ENCODE results near the gene VPS35L.
"Not testable (repeated sequence)": the region's sequence is repeated elsewhere in the genome, so short reads cannot be mapped to it uniquely, and the experiment has no call there.

The VPS35L gene

DNA sequence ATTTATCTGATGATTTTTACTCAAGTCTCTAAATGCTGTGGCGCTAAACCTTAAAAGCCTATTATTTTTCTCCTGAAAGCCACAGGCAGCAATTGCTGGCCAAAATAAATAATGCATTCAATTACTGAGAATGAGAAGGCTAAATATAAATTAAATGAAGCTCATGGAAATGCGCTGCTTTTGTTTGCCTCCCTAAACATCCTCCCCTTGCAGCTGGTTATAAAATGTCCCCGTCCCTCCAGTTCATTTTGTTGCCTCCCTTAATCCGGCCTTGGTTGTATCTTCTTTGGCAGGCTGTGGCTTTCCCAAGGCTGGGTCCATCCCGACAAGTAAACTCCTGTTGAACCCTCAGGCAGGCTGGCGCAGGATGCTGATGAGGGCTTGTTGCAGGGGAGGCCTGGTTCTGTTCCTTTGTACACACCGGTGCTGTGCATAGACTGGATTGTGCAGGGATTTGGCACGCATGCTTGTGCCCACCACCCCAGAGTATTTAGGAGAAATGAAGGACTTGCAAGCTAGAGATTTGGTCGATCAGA, 99.8 kb downstream of the VPS35L start:
- no peak for DNase-seq

DNA sequence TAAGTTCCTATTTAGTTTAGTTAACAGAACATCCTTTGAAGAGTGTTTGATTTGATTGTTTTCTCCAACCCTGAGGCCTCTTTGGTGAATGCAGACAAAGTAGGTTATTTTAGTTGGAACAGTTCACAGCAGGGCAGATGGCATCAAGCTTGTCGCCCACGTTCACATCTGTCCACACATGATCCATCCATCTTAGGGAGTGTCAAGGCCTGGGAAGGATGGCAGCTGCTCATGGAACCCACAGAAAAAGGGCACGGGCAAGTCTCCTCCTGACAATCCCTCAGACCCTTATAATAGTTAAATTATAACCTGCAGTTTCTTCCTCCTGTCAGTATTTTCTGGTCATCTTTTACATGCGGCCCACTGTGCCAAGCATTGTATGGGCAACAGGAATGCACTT, 102.3 kb downstream of the VPS35L start:
- no peak for DNase-seq

- no peak for DNase-seq
Observed at GRCh38 chr16:19659554-19659953, 104.1 kb downstream of the VPS35L start.

DNA sequence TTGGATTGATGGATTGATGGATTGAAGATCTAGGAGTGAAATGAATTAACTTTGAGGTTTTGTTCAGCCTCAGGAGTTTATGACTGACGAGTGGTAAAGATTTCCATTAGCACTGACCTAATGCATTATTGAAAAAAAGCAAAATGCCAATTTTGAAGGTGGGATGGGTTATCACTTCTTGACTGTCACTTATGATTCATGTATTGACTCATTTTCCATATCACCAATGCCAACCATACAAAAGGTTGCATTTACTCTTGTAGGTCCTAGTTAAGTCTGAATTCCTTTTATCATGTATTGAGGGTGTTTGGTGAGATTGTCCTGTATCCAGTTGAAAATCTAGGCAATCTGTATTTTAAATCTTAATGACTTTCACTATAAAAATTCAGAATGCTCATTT, 104.9 kb downstream of the VPS35L start:
- no peak for DNase-seq

DNA sequence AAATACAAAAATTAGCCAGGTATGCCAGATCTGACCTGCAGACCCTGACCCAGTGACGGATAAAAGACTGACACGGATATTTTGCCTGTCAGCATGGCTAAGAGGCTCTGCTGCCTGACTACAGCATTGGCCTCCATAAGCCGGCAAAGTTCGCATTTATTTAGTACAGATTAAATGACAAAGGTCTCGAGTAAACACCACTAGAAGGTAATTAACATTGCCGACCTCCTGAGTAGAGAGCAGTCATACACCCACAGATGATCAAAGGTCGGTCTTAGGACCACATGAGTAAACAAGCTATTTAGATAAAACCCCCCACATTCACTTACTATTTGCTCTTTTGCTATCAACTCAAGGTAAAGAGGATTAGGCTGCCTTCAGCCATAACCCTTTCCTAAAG, 106.8 kb downstream of the VPS35L start:
- no peak for DNase-seq

DNA sequence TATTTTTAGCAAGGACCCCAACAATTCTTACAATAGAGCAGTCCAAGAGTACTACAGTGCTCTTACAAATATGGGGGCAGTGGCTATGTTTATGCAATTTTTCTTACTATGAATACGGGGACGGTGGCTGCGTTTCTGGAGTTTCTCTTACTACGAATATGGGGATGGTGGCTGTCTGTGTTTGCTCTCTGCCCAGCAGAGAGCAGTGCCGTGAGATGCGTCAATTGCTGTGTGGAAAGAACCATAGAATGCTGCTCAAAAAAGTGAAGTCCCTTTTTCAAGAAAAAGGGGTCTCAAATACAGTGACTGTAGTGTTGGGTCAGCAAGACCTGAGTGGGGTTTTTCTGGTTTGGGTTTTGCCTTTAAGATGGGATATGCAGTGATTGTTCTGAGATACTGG, 108.7 kb downstream of the VPS35L start:
- no peak for DNase-seq

DNA sequence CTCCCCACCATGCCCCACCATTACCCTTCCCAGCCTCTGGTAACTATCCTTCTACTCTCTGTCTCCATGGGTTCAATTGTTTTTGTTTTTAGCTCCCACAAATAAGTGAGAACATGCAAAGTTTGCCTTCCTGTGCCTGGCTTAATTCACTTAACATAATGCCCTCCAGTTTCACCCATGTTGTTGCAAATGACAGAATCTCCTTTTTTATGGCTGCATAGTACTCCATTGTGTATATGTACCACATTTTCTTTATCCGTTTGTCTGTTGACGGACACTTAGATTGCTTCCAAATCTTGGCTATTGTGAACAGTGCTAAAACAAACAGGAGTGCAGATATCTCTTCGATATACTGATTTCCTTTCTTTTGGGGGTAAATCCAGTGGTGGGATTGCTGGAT, 109.8 kb downstream of the VPS35L start:
- not testable (repeated sequence) for DNase-seq

DNA sequence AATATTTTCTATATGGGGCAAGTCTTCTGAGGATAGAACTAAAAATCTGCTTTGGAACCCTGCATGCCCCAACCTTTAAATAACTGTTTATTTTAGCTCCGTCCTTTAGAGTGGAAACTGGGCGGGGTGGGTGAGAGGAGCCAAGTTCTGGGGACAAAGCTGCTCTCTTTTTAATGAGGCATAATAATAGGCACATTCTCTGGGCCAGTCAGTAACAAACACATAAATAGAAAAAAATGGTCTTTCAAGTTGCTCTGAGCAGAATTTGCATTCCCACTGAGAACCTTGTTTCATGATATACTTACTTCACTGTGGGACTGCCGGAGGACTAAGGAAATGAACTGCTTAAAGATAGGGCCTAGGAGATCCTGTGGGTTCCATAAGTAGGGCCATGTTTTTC, 111.0 kb downstream of the VPS35L start:
- no peak for DNase-seq

- no peak for DNase-seq
Observed at GRCh38 chr16:19672378-19672777, 116.9 kb downstream of the VPS35L start.

- DNase-seq = no peak
Observed at GRCh38 chr16:19674485-19674884, 119.0 kb downstream of the VPS35L start.

DNA sequence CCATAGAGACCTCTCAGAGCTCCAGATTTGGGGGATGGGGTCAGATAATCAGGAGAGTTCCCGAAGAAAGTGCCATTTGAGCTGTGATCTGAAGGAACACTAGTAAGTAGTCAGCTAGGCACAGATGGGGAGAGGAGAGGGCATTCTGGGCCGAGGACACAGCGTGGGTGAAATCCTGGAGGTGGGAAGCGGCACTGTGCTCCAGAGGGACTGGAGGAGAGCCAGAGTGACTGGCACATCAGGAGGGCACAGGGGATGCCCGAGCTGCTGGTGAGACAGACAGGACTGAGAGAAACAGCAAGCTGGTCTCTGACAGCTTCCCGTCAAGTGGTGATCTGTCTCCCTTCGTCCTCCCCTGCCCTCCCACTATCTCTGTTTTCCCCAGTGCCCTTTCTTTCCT, 121.9 kb downstream of the VPS35L start:
- DNase-seq = no peak

- no peak for DNase-seq
Observed at GRCh38 chr16:19678804-19679203, 123.3 kb downstream of the VPS35L start.

DNA sequence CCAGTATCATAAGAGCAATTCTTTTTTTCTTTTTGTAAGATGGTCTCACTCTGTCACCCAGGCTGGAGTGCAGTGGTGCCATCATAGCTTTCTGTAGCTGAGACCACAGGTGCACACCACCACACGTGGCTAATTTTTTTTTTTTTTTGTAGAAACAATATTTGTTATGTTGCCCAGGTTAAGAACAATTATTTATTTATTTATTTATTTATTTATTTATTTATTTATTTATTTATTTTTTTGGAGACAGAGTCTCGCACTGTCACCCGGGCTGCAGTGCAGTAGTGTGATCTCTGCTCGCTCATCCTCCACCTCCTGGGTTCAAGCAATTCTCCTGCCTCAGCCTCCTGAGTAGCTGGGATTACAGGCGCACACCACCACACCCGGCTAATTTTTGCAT, 123.8 kb downstream of the VPS35L start:
- not testable (repeated sequence) for DNase-seq

- DNase-seq = no peak
Observed at GRCh38 chr16:19680881-19681340, 125.4 kb downstream of the VPS35L start.

DNA sequence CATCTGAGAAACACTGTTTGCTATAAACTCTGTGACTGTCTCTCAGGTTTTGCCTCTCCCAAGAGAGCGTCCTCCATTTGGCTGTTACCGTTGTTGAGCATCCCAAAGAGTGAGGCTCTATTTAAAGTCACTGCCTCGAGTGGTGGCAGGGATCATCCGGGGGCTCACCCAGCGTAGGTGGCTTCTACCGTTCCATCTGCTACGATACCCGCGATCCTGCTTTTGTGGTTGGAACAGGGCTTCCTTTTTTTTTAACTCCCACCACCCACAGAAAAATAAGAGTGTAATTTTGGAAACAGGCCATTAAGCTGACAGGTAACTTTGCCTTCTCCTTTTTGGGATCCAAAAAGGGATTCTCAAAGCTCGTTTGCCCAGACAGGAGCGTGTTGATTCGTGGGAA, 126.1 kb downstream of the VPS35L start:
- DNase-seq = no peak

DNA sequence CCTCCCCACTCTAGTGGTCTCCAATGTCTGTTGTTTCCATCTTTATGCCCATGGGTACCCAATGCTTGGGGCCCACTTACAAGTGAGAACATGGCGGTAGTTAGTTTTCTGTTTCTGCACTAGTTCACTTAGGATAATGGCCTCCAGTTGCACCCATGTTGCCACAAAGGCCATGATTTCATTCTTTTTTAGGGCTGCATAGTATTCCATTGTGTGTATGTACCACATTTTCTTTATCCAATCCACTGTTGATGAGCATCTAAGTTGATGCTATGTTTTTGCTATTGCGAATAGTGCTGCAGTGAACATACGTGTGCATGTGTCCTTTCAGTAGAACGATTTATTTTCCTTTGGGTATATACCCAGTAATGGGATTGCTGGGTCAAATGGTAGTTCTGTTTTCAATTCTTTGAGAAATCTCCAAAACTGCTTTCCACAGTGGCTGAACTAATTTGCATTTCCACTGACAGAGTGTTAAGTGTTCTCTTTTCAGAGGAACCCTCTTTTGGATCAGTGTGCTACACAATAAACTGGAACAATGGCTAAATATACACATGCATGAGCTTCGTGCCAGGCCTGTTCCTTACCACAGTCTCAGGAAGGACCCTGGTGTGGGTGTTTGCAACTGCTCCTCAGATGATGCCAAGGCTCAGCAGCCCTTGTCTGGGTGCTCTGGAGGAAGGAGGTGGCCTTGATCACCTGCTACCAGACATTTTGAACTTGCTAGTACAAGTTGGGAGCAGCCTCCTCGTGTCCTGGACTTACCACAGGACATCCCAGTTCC, 128.1 kb downstream of the VPS35L start:
- no peak for DNase-seq

- no peak for DNase-seq
Observed at GRCh38 chr16:19685176-19685575, 129.7 kb downstream of the VPS35L start.

DNA sequence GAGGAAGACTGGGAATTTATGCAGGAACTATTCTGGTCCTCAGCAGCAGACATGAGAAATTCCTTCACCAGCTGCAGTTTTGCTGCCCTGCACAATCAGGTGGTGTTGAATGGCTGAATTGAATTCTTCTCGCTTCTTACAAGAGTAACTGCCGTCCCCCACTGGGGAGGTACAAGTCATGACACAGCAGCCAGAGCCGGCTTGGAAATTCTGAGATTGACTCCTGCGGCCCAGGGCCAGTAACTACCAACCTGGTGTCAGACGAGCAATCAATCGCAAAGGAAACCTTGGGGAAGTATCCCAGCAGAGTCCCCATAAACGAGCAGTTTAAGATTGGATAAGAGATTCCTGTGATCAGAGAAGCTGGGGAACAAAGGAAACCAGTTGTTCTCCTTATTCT, 131.8 kb downstream of the VPS35L start:
- no peak for DNase-seq

DNA sequence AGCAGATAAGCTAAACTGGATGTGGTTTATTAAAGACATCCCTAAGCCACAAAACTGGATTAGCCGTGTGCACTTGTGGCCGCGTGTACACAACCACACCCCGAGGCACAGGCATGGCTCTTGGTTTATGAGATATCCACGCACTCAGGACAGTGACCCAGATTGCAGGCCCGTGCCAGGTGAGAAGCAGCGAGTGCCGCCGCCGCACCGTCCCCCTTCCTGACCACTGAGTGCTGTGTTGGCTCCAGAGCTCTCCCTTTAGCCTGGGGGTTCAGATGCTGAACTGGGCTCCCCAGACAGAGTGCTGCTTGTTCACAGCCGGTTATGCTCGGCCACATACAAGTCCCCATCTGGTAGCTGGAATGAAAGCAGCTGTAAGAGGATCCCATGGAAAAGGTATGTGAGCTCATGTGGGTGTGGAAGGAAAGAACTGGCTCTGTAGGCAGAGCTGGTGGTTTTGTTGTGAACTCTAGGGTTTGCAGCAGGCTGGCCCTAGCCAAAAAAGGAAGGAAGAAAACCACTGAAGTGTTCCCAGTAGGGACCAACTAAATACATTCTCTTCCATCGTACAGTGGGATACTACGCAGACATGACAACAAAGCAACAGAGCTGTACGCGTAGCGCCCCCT, 133.0 kb downstream of the VPS35L start:
- no peak for DNase-seq

- no peak for DNase-seq
Observed at GRCh38 chr16:19689342-19689741, 133.8 kb downstream of the VPS35L start.

GRCh38 chr16:19690196-19690595, 134.7 kb downstream of the VPS35L start:
- DNase-seq = no peak

GRCh38 chr16:19691161-19691711, 135.7 kb downstream of the VPS35L start:
- DNase-seq = no peak

DNA sequence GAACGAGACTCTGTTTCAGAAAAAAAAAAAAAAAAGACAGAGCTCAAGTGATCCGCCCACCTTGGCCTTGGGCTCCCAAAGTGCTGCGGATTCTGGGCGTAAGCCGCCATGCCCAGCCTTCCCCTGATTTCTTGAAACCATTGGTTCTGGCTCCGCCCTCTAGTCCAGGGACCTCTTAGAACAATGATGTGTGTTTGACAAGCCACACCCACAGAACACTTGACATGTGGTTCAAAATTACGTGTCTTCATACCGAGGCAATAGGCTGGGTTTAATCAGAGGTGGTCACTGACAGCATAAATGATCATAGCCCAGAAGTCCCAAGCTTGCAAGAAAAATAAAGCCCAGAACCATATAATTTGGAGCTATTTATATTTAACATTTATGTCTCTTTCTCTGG, 139.5 kb downstream of the VPS35L start:
- DNase-seq = no peak

DNA sequence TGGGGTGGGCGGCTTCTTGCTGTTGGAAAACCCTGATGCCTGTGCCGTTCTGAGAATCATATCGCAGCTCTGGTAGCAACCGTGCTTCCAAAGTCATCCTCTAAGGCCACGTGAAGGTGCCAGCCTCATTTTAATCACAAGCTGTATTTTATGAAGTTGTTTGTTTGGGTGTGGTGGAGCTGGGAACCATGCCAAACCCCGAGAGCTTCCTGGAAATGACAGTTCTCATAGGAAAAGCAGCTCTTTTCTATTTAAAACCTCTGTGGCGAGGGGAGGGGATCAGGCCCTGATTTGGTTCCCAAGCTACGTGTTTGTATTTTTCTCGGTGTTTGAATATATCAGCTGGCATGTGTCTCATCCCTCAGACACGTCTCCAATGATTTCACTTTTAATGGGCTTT, 140.8 kb downstream of the VPS35L start:
- peak; percentile 41 to 83 (median 68) for DNase-seq
